ENCODE results near the gene TRAP1. TPM values are rescaled to one million over a fixed set of nuclear protein-coding genes. Genes with fewer than 3 reads are reported as not detected.
"Not testable (repeated sequence)": the region's sequence is repeated elsewhere in the genome, so short reads cannot be mapped to it uniquely, and the experiment has no call there.

The TRAP1 gene
- total RNA-seq, 2 experiments from 2014 or later: 185 to 242 TPM

GRCh38 chr16:3610698-3611145 lies 106.6 kb downstream of the TRAP1 start:
- POLR2A ChIA-PET: interaction anchor here (0.6 kb wide), 1 partner anchor 16 kb away, joined by 4 read pairs; no protein-coding TSS in a partner anchor
- CTCF ChIA-PET (ENCODE audit: unreplicated experiment): no interaction called here
- Histone ChIP-seq H3K36me3 (ENCODE audit: insufficient read depth, low read length) (peaks cover 46% of the 10 kb centered on the region), H3K4me1 (ENCODE audit: insufficient read depth, low read length, poor library complexity, severe bottlenecking) (peaks cover 66% of the 10 kb centered on the region), H2AFZ (ENCODE audit: low read length) (no peak overlapping the region; the same call in 1 of the 2 replicates), H3K9me2 (ENCODE audit: insufficient read depth, low read length) (no peaks in the 10 kb centered on the region), H3K79me2 (ENCODE audit: insufficient read depth, low read depth, low read length) (peaks cover 82% of the 10 kb centered on the region), H4K20me1 (ENCODE audit: insufficient read depth, low read length) (no peaks in the 10 kb centered on the region; the same call in 1 of the 2 replicates), H3K9me3 (ENCODE audit: low read length) (no peaks in the 10 kb centered on the region), H3K4me3 (ENCODE audit: low read depth, low read length, poor library complexity, severe bottlenecking) (peak overlapping the region; percentile 88), H3K4me2 (ENCODE audit: low read length) (peak overlapping the region; percentile 79), H3K27ac (ENCODE audit: low read depth, low read length, poor library complexity, severe bottlenecking) (peak overlapping the region; percentile 70)
- no peak for DNase-seq (ENCODE audit: low spot score)
- TF ChIP-seq EZH2phosphoT487 (IDR thresholded peaks at IDR 0.05; ENCODE audit: borderline replicate concordance, low read depth, low read length) (no peak), CTCF (conservative IDR thresholded peaks at IDR 0.05; ENCODE audit: low read length) (no peak)
- no TSS peak for BruUV-seq (replicated peaks)
- intact Hi-C loops (cut with micrococcal nuclease; ENCODE audit: unreplicated experiment): loop anchor here (1.0 to 2.0 kb wide), 3 partner anchors 24 to 84 kb away; no protein-coding TSS in a partner anchor

GRCh38 chr16:3609895-3610697 lies 107.2 kb downstream of the TRAP1 start:
- CTCF ChIA-PET (ENCODE audit: unreplicated experiment): no interaction called here
- H3K4me1 ChIP-seq (ENCODE audit: insufficient read depth, low read length, poor library complexity, severe bottlenecking): peaks cover 60% of the 10 kb centered on the region
- intact Hi-C loops (cut with micrococcal nuclease; ENCODE audit: unreplicated experiment): loop anchor here (2.0 kb wide), 2 partner anchors 23 to 83 kb away; no protein-coding TSS in a partner anchor

GRCh38 chr16:3608976-3609375 lies 108.3 kb downstream of the TRAP1 start:
- intact Hi-C loops (cut with micrococcal nuclease; ENCODE audit: unreplicated experiment); DNase-seq (ENCODE audit: low spot score): not testable (repeated sequence)

More at GRCh38 chr16:3609895-3610697, 107.2 kb downstream of the TRAP1 start:
- no peak for TF ChIP-seq CTCF (conservative IDR thresholded peaks at IDR 0.05; ENCODE audit: low read length)
- TF ChIP-seq EZH2phosphoT487 (IDR thresholded peaks at IDR 0.05; ENCODE audit: borderline replicate concordance, low read depth, low read length): no peak
- Histone ChIP-seq H3K79me2 (ENCODE audit: insufficient read depth, low read depth, low read length) (peaks cover 76% of the 10 kb centered on the region), H3K27ac (ENCODE audit: low read depth, low read length, poor library complexity, severe bottlenecking) (peak overlapping the region; percentile 70), H2AFZ (ENCODE audit: low read length) (no peak overlapping the region; the same call in 1 of the 2 replicates), H3K36me3 (ENCODE audit: insufficient read depth, low read length) (peaks cover 46% of the 10 kb centered on the region), H3K9me2 (ENCODE audit: insufficient read depth, low read length) (no peaks in the 10 kb centered on the region), H3K4me2 (ENCODE audit: low read length) (peak overlapping the region; percentile 79), H3K4me3 (ENCODE audit: low read depth, low read length, poor library complexity, severe bottlenecking) (peak overlapping the region; percentile 88), H4K20me1 (ENCODE audit: insufficient read depth, low read length) (no peaks in the 10 kb centered on the region; the same call in 1 of the 2 replicates), H3K9me3 (ENCODE audit: low read length) (no peaks in the 10 kb centered on the region)
- BruUV-seq (replicated peaks): no TSS peak
- POLR2A ChIA-PET: interaction anchor here (0.6 kb wide), 1 partner anchor 16 kb away, joined by 4 read pairs; no protein-coding TSS in a partner anchor
- DNase-seq (ENCODE audit: low spot score): peak; percentile 50

More at GRCh38 chr16:3608976-3609375, 108.3 kb downstream of the TRAP1 start:
- H3K9me3 ChIP-seq (ENCODE audit: low read length); BruUV-seq (replicated peaks); H3K9me2 ChIP-seq (ENCODE audit: insufficient read depth, low read length); CTCF ChIA-PET (ENCODE audit: unreplicated experiment); H2AFZ ChIP-seq (ENCODE audit: low read length); H3K4me3 ChIP-seq (ENCODE audit: low read depth, low read length, poor library complexity, severe bottlenecking); H3K4me2 ChIP-seq (ENCODE audit: low read length); H4K20me1 ChIP-seq (ENCODE audit: insufficient read depth, low read length): not testable (repeated sequence)
- H3K4me1 ChIP-seq (ENCODE audit: insufficient read depth, low read length, poor library complexity, severe bottlenecking): peaks cover 49% of the 10 kb centered on the region
- peak overlapping the region; percentile 56 for H3K27ac ChIP-seq (ENCODE audit: low read depth, low read length, poor library complexity, severe bottlenecking)
- peaks cover 46% of the 10 kb centered on the region for H3K36me3 ChIP-seq (ENCODE audit: insufficient read depth, low read length)
- POLR2A ChIA-PET: interaction anchor here (2.3 kb wide), 1 partner anchor 14 kb away, joined by 11 read pairs; no protein-coding TSS in a partner anchor
- peaks cover 64% of the 10 kb centered on the region for H3K79me2 ChIP-seq (ENCODE audit: insufficient read depth, low read depth, low read length)

Measured in OCI-LY7 (cell line).